CD14-positive monocyte (primary cell): ENCODE results near the gene CDH4. TPM values are rescaled to one million over a fixed set of nuclear protein-coding genes. Genes with fewer than 3 reads are reported as not detected.
A peak's percentile ranks its signal among the peaks of the same experiment; 100 is the strongest.

Source experiments
- DNase-seq, 3 donors: peaks; one replicate each; pipeline ENCODE4 v3.0.0-alpha.2; 2011 to 2022
- H2AFZ ChIP-seq: 2 replicates; pipeline ENCODE4 v1.6.0; 2012; ENCODE audit warnings: mild to moderate bottlenecking, low read depth, low read length, inconsistent platforms; ENCODE audit not compliant: insufficient read depth, poor library complexity, severe bottlenecking
- H3K27ac ChIP-seq, 2 donors: 1 replicate in 1 of 2; 2 replicates in 1 of 2; pipeline ENCODE4 v1.5.1; 2012 to 2013; ENCODE audit warnings: low read length in 2 of 2, control low read depth in 1 of 2, inconsistent platforms in 1 of 2, low read depth in 1 of 2, mild to moderate bottlenecking in 1 of 2
- H3K27me3 ChIP-seq, 2 donors: one replicate each; pipeline versions ENCODE4 v1.6.0 to v1.6.1; 2011 to 2013; ENCODE audit warnings: low read length in 2 of 2; ENCODE audit not compliant: control insufficient read depth in 2 of 2, insufficient read depth in 2 of 2
- H3K36me3 ChIP-seq, 2 donors: replicated peaks in 1 of 2; 1 replicate in 1 of 2; 2 replicates in 1 of 2; pipeline versions ENCODE4 v1.5.1 to v1.6.1; 2012 to 2013; ENCODE audit warnings: low read length in 2 of 2, control low read depth in 1 of 2, inconsistent platforms in 1 of 2, mild to moderate bottlenecking in 1 of 2; ENCODE audit not compliant: insufficient read depth in 2 of 2, control insufficient read depth in 1 of 2
- H3K4me1 ChIP-seq, 2 donors: 1 replicate in 1 of 2; 2 replicates in 1 of 2; pipeline versions ENCODE4 v1.5.1 to v1.6.1; 2012 to 2013; ENCODE audit warnings: low read length in 2 of 2, control low read depth in 1 of 2, inconsistent platforms in 1 of 2, mild to moderate bottlenecking in 1 of 2, moderate library complexity in 1 of 2; ENCODE audit not compliant: insufficient read depth in 2 of 2, control insufficient read depth in 1 of 2
- H3K4me2 ChIP-seq: replicated peaks from 2 replicates; pipeline ENCODE3; 2012; ENCODE audit warnings: low read length, moderate library complexity, mild to moderate bottlenecking; ENCODE audit not compliant: poor library complexity, severe bottlenecking; ENCODE audit errors: extremely low read depth
- H3K4me3 ChIP-seq, 3 experiments: fragments of 200-600 bp in 1 of 3; sonication (generic) in 1 of 3; replicated peaks in 1 of 3; 1 replicate in 2 of 3; 2 replicates in 1 of 3; pipeline ENCODE4 v1.5.1; 2011 to 2013; ENCODE audit warnings: low read length in 3 of 3, mild to moderate bottlenecking in 3 of 3, control low read depth in 2 of 3, low read depth in 2 of 3, inconsistent platforms in 1 of 3, moderate library complexity in 1 of 3
- H3K79me2 ChIP-seq: 2 replicates; pipeline ENCODE4 v1.6.0; 2012; ENCODE audit warnings: mild to moderate bottlenecking, control low read depth, inconsistent platforms, low read length, moderate library complexity; ENCODE audit not compliant: insufficient read depth
- H3K9ac ChIP-seq: 2 replicates; pipeline ENCODE4 v1.6.0; 2017; ENCODE audit warnings: low read length, mild to moderate bottlenecking; ENCODE audit not compliant: insufficient read depth, poor library complexity, severe bottlenecking
- H3K9me3 ChIP-seq, 2 donors: replicated peaks in 1 of 2; 1 replicate in 1 of 2; 2 replicates in 1 of 2; pipeline versions ENCODE4 v1.5.1 to v1.6.1; 2012 to 2013; ENCODE audit warnings: low read length in 2 of 2, control low read depth in 1 of 2; ENCODE audit not compliant: control insufficient read depth in 1 of 2, insufficient read depth in 1 of 2
- H4K20me1 ChIP-seq: 2 replicates; pipeline ENCODE4 v1.6.0; 2012; ENCODE audit warnings: mild to moderate bottlenecking, low read length, control low read depth, moderate library complexity; ENCODE audit not compliant: insufficient read depth
- H3K27ac Mint-ChIP-seq, 7 donors: one replicate each; pipeline ENCODE4 v1.8.0; 2020; ENCODE audit warnings: mild to moderate bottlenecking in 7 of 7, mixed read lengths in 7 of 7, moderate library complexity in 6 of 7, inconsistent platforms in 2 of 7
- H3K27me3 Mint-ChIP-seq, 3 donors: one replicate each; pipeline ENCODE4 v1.8.0; 2021 to 2022; ENCODE audit warnings: low read depth in 3 of 3, mild to moderate bottlenecking in 3 of 3, mixed read lengths in 3 of 3, moderate library complexity in 3 of 3, inconsistent platforms in 1 of 3
- H3K36me3 Mint-ChIP-seq, 2 donors: one replicate each; pipeline ENCODE4 v1.8.0; 2020; ENCODE audit warnings: mixed read lengths in 2 of 2, inconsistent platforms in 1 of 2, mild to moderate bottlenecking in 1 of 2
- H3K4me1 Mint-ChIP-seq: one replicate; pipeline ENCODE4 v1.8.0; 2020; ENCODE audit warnings: mild to moderate bottlenecking, mixed read lengths
- H3K4me3 Mint-ChIP-seq, 2 donors: one replicate each; pipeline ENCODE4 v1.8.0; 2020; ENCODE audit warnings: mild to moderate bottlenecking in 2 of 2, mixed read lengths in 2 of 2, moderate library complexity in 1 of 2
- H3K9me3 Mint-ChIP-seq, 7 donors: one replicate each; pipeline ENCODE4 v1.8.0; 2020 to 2022; ENCODE audit warnings: mixed read lengths in 7 of 7, mild to moderate bottlenecking in 6 of 7, moderate library complexity in 6 of 7, inconsistent platforms in 2 of 7
- CTCF ChIP-seq: fragments of 200-600 bp; IDR thresholded peaks from one replicate; pipeline ENCODE4 v1.8.0; 2022; ENCODE audit warnings: antibody characterized with exemption, mild to moderate bottlenecking
- WGBS: methylation state at CpG from one replicate; pipeline ENCODE4 v1.1.5; 2013; ENCODE audit warnings: missing lambda C conversion rate; ENCODE audit not compliant: insufficient coverage; 5-methylcytosine and 5-hydroxymethylcytosine counted together
- intact Hi-C, 2 donors: fragments of 100-400 bp; cut with micrococcal nuclease; formaldehyde crosslinking; loops; one replicate each; pipeline versions ENCODE4 v1.15.0 to v1.15.1; 2023
- polyA plus RNA-seq, 3 donors: library from polyadenylated mRNA; depleted of rRNA in 1 of 3; unstranded in 2 of 3; stranded (reverse) in 1 of 3; fragments of 300-500 nt in 2 of 3; fragments of >200 nt in 1 of 3; fragmentation: Illumina TruSeq in 2 of 3; gene quantifications; 1 replicate in 2 of 3; 2 replicates in 1 of 3; pipeline ENCODE4 v1.2.3, GENCODE V29; 2012 to 2021

CDH4 gene
- polyA plus RNA-seq, 3 donors = not detected

- Histone ChIP-seq H3K9ac (no peak overlapping the region), H4K20me1 (no peaks in the 10 kb centered on the region), H3K79me2 (no peaks in the 10 kb centered on the region), H3K27ac (no peak overlapping the region), H3K9me3 (peaks cover 14 to 94% of the 10 kb centered on the region in 2 donors), H3K4me2 (no peak overlapping the region), H2AFZ (no peak overlapping the region), H3K4me1 (no peaks in the 10 kb centered on the region), H3K36me3 (no peaks in the 10 kb centered on the region), H3K27me3 (no peaks in the 10 kb centered on the region), H3K4me3 (no peak overlapping the region)
- intact Hi-C loops = no loop called here
- H3K27ac Mint-ChIP-seq = no peak overlapping the region
- no peaks in the 10 kb centered on the region for H3K4me1 Mint-ChIP-seq
- TF ChIP-seq CTCF = no peak
- DNase-seq = no peak
- H3K27me3 Mint-ChIP-seq = peaks cover 1 to 5% (median 4%) of the 10 kb centered on the region in 3 donors
- no peak overlapping the region for H3K4me3 Mint-ChIP-seq
- no peaks in the 10 kb centered on the region for H3K36me3 Mint-ChIP-seq
- peaks cover 5 to 73% (median 47%) of the 10 kb centered on the region in 7 donors for H3K9me3 Mint-ChIP-seq
- WGBS = 93% methylated on average over 7 of the region's 14 CpGs
These were observed 268.2 kb downstream of the CDH4 start for GRCh38 chr20:61520076-61520892.

GRCh38 chr20:61520893-61521460 is 268.9 kb downstream of the CDH4 start:
- H3K36me3 Mint-ChIP-seq = no peaks in the 10 kb centered on the region
- H3K9me3 Mint-ChIP-seq = peaks cover 5 to 71% (median 47%) of the 10 kb centered on the region in 7 donors
- Histone ChIP-seq H3K4me2 (no peak overlapping the region), H3K9me3 (peaks cover 14 to 94% of the 10 kb centered on the region in 2 donors), H3K36me3 (no peaks in the 10 kb centered on the region), H3K9ac (no peak overlapping the region), H2AFZ (no peak overlapping the region), H3K27me3 (no peaks in the 10 kb centered on the region), H4K20me1 (no peaks in the 10 kb centered on the region), H3K27ac (no peak overlapping the region), H3K4me1 (no peaks in the 10 kb centered on the region), H3K79me2 (no peaks in the 10 kb centered on the region), H3K4me3 (no peak overlapping the region)
- H3K27me3 Mint-ChIP-seq = peaks cover 0 to 5% (median 4%) of the 10 kb centered on the region in 3 donors
- DNase-seq = no peak
- no peaks in the 10 kb centered on the region for H3K4me1 Mint-ChIP-seq
- intact Hi-C loops = no loop called here
- TF ChIP-seq CTCF = no peak
- peak overlapping the region in 1 of 7 donors; percentile 5 for H3K27ac Mint-ChIP-seq
- 72% methylated on average over 12 of the region's 14 CpGs for WGBS
- no peak overlapping the region for H3K4me3 Mint-ChIP-seq
